GM21737 (cell line): ENCODE data around the gene EMC7.
A peak's percentile ranks its signal among the peaks of the same experiment; 100 is the strongest.
"Not testable (repeated sequence)": the region's sequence is repeated elsewhere in the genome, so short reads cannot be mapped to it uniquely, and the experiment has no call there.

Experiments used
- ATAC-seq: cut with Tn5 transposase; IDR thresholded peaks from one replicate; pipeline ENCODE4 v1.9.1; 2021; ENCODE audit warnings: mild to moderate bottlenecking, moderate library complexity; ENCODE audit not compliant: unreplicated experiment

The EMC7 gene

DNA sequence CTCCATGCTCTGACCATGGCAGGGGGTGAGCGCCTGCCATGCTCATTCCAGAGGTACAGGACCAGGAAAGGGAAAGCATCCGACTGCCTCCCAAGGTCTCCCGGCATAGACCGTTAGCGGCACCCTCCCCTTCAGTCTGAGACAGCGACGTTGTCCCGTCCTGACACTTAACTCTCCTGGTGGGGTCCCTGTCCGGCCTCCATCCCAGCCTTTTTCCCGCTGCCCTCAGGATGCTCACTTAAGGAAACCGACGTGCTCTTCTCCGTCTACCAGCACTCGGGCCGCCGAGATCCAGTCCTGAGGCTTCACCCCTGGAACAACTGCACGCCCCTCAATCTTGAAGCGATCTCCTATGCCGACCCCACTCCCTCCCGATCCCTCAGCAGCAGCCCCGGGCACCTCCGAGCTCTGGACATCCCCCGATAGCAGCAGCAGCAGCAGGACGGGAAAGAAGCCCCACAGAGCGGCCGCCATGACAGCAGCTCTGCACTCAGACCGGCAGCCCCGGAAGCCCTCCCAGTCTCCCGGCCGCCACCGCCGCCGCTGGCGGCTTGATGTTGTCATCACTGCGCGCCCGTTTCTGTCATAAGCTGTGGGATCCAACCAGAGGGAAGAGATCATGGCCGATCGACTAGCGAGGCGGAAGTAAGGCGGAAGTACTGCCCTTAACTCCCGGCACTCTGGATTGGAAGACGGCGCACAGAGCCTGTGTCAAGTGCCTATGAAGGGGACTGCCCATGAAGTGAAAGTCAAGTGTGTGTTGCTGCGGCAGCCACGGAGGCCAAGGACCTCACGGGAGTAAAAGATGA is at the start of gene EMC7, which contains the start of gene PGBD4:
Gene EMC7 (minus strand): TSS at position 497 of the 809 bp plus-strand sequence. CDS start 23 bp downstream, at position 474.
Gene PGBD4 (plus strand): TSS at position 718 of the 809 bp plus-strand sequence. CDS start 449 bp downstream, outside the sequence.
- peak; percentile 96 for ATAC-seq

GRCh38 chr15:34147371-34148140 is 45.9 kb upstream of the EMC7 start:
- no peak for ATAC-seq

DNA sequence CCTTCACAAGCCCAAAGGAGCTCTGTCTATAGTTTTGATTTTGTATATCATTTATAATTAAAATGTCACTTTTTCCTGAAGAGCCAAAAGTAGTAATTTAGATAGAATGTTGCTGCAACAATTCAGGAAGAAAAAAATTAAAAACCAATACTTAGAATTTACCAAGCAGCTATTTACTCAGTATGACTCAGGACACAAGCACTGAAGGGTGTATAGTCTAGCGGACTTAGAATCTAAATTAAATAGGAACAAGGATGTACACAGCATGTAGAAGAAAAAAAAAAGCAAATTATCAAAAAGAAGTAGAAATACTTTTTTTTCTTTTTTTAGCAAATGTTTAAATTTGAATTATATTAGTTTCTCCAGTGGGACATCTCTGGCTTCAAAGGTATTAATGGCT is 31.8 kb upstream of the EMC7 start:
- no peak for ATAC-seq

DNA sequence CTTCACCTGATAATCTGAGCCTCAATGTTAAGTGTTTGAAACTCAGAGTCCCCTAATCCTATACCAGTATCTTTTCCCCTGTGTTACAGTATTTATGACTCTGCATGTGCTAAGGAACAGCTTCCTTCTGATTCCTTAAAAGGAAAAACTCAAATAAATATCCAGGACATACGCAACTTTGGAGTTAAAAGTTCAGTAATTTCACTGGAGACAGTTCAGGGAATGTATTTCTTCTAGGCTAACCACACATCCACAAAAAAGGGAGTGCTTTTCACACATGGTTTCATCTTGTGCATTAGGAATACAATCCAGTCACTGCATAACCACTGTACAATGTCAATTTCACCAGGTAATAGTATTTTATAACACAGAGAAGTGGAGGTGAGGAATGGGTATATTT is 31.2 kb upstream of the EMC7 start:
- no peak for ATAC-seq

GRCh38 chr15:34128898-34129297 is 27.2 kb upstream of the EMC7 start:
- ATAC-seq = no peak

DNA sequence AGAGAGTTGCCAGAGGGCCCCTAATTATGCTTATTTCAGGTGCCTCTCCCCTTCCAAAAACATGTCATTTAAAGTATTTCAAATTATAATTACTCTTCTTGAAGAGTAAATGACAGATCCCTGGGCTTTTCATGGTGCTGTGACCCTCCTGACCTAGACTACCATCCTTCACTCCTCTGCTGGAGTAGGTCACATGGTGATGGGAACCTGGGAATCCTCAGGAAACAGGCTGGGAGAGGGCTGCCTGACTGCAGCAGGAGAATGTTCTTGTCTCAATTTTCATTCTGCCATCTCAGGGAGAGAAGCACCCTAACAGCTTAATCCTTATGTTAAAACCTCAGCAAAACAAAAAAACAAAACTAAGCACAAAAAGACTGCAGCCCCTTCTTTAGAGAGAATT is 24.9 kb upstream of the EMC7 start:
- no peak for ATAC-seq

DNA sequence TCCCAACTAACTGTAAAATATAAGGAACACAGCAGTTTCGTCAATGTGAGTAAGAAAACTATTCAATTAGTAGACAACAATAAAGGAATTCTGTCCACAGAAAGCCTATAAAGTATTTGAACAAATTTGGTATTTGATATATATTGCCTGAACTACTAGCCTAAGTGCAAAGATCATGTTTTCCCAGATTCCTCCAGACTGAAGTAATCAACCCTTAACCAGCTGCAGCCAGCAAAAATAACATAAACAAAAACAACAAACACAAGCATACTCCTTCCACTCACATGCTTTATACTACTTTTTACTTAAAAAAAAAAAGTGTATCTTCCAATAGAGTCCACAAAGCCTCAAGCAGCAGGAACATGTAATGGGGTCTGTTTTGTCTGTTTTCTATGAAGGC is 24.3 kb upstream of the EMC7 start:
- no peak for ATAC-seq

DNA sequence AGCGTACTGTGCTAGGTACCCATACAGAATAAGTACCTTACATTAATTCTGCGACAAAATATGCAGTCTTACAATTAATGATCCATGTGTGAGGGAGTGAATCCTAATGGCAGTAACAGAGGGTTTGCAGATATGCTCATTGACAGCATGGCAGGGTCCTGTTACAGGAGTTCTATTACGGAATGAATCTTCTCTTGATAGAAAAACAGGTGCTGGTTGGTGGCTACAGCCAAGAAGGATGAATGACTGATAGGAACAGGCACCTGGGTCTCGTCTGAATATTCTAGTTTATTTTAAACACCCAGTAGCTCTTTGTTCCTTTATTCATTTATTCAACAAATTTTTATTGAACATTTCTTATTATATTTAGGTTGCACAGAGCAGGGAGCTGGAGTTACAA is 23.0 kb upstream of the EMC7 start:
- ATAC-seq = no peak

DNA sequence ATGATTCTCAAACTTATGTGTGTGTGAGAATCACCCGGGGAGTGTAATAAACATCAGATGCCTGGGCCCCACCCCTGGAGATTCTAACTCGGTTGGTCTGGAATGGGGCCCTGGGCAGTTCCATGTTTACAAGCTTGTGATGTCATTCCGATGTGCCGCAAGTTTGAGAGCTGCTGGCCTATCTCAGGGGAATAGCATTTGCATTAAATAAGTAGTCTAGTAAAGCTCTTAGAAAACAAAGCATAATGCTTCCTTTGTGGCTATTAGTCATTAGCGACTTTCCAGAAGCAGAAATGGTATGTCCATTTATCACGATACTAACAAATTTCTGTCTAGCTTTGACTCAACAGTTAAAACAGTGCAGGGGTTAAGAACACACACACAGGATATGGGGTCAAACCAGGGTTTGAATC is 21.1 kb upstream of the EMC7 start:
- ATAC-seq = no peak

GRCh38 chr15:34121786-34122185 is 20.1 kb upstream of the EMC7 start:
- not testable (repeated sequence) for ATAC-seq

DNA sequence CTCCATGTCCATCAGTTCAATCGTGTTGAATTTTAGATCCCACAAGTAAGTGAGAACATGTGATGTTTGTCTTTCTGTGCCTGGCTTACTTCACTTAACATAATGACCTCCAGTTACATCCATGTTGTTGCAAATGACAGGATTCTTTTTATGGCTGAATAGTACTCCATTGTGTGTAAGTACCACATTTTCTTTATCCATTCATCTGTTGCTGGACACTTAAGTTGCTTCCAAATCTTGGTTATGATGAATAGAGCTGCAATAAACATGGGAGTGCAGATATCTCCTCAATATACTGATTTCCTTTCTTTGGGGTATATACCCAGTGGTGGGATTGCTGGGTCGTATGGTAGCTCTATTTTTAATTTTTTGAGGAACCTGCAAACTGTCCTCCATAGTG is 18.8 kb upstream of the EMC7 start:
- ATAC-seq = not testable (repeated sequence)

- ATAC-seq = no peak
Observed at GRCh38 chr15:34119291-34119690, 17.6 kb upstream of the EMC7 start.

DNA sequence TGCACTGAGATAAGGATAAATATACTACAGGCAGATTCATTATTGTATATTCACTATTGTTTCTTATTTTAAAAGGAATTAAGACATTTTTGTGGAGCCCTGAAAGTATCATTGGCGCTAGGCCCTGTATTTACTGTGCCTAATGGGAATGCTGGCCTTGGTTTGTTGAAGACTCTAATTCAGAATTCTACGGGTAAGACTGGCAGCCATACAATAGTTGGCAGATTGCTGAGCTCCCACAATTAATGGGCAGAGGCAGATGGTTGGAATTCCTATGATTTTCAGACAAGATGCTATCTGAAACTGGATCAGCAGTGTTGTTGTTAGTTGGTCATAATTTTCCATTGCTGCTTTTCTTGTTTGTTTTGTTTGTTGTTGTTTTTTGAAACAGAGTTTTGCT is 15.0 kb upstream of the EMC7 start:
- no peak for ATAC-seq

DNA sequence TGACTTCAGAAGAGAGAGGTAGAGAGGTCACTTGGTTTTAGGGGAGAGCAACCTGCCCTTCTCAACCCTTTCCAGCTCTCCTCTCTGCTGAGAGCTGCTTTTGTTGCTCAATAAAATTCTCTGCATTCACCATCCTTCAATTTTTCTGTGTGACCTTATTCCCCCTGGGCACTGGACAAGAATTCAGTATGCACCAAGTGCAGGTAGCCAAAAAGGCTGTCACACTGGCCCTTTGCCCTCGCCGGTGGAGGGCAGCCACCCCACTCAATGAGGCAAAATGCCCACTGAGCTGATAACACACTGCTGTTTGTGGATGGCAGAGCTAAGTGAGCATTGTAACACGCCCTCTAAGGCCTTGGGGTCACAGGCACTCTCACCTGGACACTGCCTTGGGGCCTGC is 13.1 kb upstream of the EMC7 start:
- ATAC-seq = no peak

GRCh38 chr15:34114215-34114614 is 12.6 kb upstream of the EMC7 start:
- no peak for ATAC-seq

GRCh38 chr15:34111488-34111887 is 9.8 kb upstream of the EMC7 start:
- no peak for ATAC-seq

DNA sequence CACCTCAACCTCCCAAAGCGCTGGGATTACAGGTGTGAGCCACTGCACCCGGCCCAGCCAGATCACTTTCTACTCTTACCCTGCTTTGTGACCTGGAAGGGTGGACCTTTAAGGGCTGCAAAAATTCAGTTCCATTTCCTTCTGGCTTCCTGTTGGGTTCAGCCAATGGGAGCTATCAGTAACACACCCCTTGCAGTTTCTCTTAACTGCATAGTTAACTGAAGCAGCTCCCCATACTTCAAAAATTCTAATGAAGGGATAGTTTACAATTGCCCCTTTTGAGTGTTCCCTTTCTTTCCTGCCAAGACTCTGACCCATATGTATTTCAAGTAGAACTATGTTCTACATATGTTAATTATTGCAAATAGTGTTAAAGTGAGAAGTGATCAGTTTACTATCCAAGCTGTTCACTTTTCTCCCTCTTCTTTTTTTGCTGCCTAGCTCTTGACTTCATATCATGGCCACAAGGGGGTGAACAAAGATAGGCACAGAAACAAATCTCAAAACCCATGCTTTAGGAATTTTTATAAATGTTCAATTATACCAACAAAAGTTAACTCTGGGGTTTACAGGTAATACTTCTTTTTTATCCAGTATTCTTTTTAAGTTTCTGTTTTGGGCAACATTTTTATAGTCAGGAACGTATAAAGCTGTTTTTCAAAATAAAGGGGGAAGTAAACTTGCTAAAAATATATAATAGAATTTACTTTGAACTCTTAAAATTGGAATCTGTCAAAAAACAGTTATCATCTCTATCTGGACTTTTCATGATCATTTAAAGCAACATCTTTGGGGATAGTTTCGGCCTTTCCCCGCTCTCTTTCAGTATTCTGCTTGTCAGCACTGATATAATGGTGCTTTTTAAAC is 8.4 kb upstream of the EMC7 start:
- ATAC-seq = no peak

- no peak for ATAC-seq
Observed at GRCh38 chr15:34107315-34107714, 5.7 kb upstream of the EMC7 start.

GRCh38 chr15:34106423-34106822 is 4.8 kb upstream of the EMC7 start:
- no peak for ATAC-seq

DNA sequence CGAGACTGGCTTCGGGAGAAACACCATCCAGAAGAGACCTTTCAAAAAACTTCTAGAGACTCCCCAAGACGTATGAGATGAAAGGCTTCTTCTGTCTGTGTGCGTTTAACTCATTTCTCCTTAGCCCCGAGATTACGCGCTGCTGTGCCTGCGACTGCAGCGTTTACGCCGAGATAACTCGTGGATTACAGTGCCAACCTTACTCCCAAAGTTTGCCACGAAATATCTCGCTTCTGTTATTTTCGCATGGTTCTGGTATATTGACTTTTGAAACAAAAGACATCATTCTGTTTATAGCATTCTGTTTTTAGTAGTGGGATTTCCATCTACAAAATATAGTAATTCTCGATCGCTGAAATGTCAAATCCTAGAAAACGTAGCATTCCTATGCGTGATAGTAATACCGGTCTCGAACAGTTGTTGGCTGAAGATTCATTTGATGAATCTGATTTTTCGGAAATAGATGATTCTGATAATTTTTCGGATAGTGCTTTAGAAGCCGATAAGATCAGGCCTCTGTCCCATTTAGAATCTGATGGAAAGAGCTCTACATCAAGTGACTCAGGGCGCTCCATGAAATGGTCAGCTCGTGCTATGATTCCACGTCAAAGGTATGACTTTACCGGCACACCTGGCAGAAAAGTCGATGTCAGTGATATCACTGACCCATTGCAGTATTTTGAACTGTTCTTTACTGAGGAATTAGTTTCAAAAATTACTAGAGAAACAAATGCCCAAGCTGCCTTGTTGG is 688 bp upstream of the EMC7 start:
- no peak for ATAC-seq
